A673 (cell line): ENCODE results near the gene ANKRD11. TPM values are rescaled to one million over a fixed set of nuclear protein-coding genes. Genes with fewer than 3 reads are reported as not detected.

Experiments used
- BruUV-seq: library from RNA; stranded (reverse); fragments of 400-500 nt; replicated peaks from 2 replicates; lab custom pipeline; 2021; lab: Mats Ljungman, UMichigan
- CTCF ChIA-PET: fragments of 300-600 bp; sonication (Branson Sonifier 250); formaldehyde crosslinking; loops from one replicate; lab custom pipeline; 2022; ENCODE audit warnings: antibody characterized with exemption; lab: Charles Lee
- POLR2A ChIA-PET: fragments of 300-600 bp; sonication (Branson Sonifier 250); formaldehyde crosslinking; loops from one replicate; lab custom pipeline; 2022; ENCODE audit warnings: antibody characterized with exemption; ENCODE audit not compliant: low non-redundant PET; lab: Charles Lee
- DNase-seq: peaks from one replicate; pipeline ENCODE4 v3.0.0-alpha.2; 2015; ENCODE audit warnings: low spot score
- H3K27ac ChIP-seq: fragments of 200-600 bp; sonication (generic); 2 replicates; pipeline ENCODE4 v1.5.1; 2016; ENCODE audit warnings: mixed run types, low read depth, mild to moderate bottlenecking, mixed read lengths, antibody characterized with exemption, low read length; ENCODE audit not compliant: poor library complexity, severe bottlenecking
- H3K27me3 ChIP-seq: fragments of 200-600 bp; sonication (generic); replicated peaks from 2 replicates; pipeline ENCODE4 v1.6.1; 2017; ENCODE audit warnings: mixed run types, low read depth, mild to moderate bottlenecking, mixed read lengths, antibody characterized with exemption, low read length; ENCODE audit not compliant: insufficient read depth, poor library complexity
- H3K36me3 ChIP-seq: fragments of 200-600 bp; sonication (generic); 2 replicates; pipeline ENCODE4 v1.6.1; 2016; ENCODE audit warnings: mixed run types, mild to moderate bottlenecking, mixed read lengths, antibody characterized with exemption, low read length; ENCODE audit not compliant: insufficient read depth, poor library complexity, severe bottlenecking
- H3K4me1 ChIP-seq: fragments of 200-600 bp; sonication (generic); 2 replicates; pipeline ENCODE4 v1.6.1; 2017; ENCODE audit warnings: mixed run types, mild to moderate bottlenecking, mixed read lengths, antibody characterized with exemption, low read length; ENCODE audit not compliant: insufficient read depth, poor library complexity, severe bottlenecking
- H3K4me3 ChIP-seq: fragments of 200-600 bp; sonication (generic); 2 replicates; pipeline ENCODE4 v1.5.1; 2016; ENCODE audit warnings: low read depth, mixed run types, mild to moderate bottlenecking, mixed read lengths, low read length; ENCODE audit not compliant: poor library complexity, severe bottlenecking
- H3K9me3 ChIP-seq: fragments of 200-600 bp; sonication (generic); 2 replicates; pipeline ENCODE4 v1.6.1; 2016; ENCODE audit warnings: mixed run types, low read depth, mild to moderate bottlenecking, mixed read lengths, antibody characterized with exemption, low read length; ENCODE audit not compliant: poor library complexity, severe bottlenecking
- CTCF ChIP-seq: fragments of 300-800, 200-600 bp; sonication (generic); conservative IDR thresholded peaks from 2 replicates; pipeline ENCODE4 v1.5.1; 2017; ENCODE audit warnings: low read depth, mild to moderate bottlenecking, antibody characterized with exemption, low read length, moderate library complexity, mixed read lengths
- EZH2 ChIP-seq: fragments of 200-600 bp; sonication (generic); IDR thresholded peaks from 2 replicates; pipeline ENCODE4 v1.6.1; 2017; ENCODE audit warnings: borderline replicate concordance, low read depth, mild to moderate bottlenecking, mixed read lengths, antibody characterized with exemption, low read length; ENCODE audit not compliant: poor library complexity, severe bottlenecking
- intact Hi-C: fragments of 100-400 bp; cut with micrococcal nuclease; formaldehyde crosslinking; loops from one replicate; pipeline ENCODE4 v1.10.0; 2022; ENCODE audit not compliant: unreplicated experiment
- total RNA-seq: library from RNA; stranded (reverse); gene quantifications from 2 replicates; pipeline ENCODE4 v1.2.3, GENCODE V29; 2021

ANKRD11 gene
- total RNA-seq, 1 experiment from 2014 or later: 217 TPM

GRCh38 chr16:89450537-89450936 lies 39.8 kb downstream of the ANKRD11 start:
- CTCF ChIA-PET: no interaction called here
- TF ChIP-seq EZH2: no peak
- no peak for TF ChIP-seq CTCF
- POLR2A ChIA-PET: no interaction called here
- Histone ChIP-seq H3K4me1 (peaks cover 33% of the 10 kb centered on the region), H3K36me3 (no peaks in the 10 kb centered on the region), H3K27ac (no peak overlapping the region), H3K9me3 (no peaks in the 10 kb centered on the region), H3K4me3 (no peak overlapping the region), H3K27me3 (no peaks in the 10 kb centered on the region)
- intact Hi-C loops: no loop called here
- no peak for DNase-seq
- no TSS peak for BruUV-seq

- Histone ChIP-seq H3K4me3 (no peak overlapping the region), H3K27me3 (no peaks in the 10 kb centered on the region), H3K27ac (no peak overlapping the region), H3K9me3 (no peaks in the 10 kb centered on the region), H3K4me1 (peaks cover 39% of the 10 kb centered on the region), H3K36me3 (no peaks in the 10 kb centered on the region)
- BruUV-seq: no TSS peak
- intact Hi-C loops: no loop called here
- CTCF ChIA-PET: no interaction called here
- TF ChIP-seq EZH2 (no peak), CTCF (no peak)
- POLR2A ChIA-PET: no interaction called here
- DNase-seq: no peak
Observed at GRCh38 chr16:89449726-89450335, 40.5 kb downstream of the ANKRD11 start.

GRCh38 chr16:89448656-89449055 lies 41.7 kb downstream of the ANKRD11 start:
- no peaks in the 10 kb centered on the region for H3K9me3 ChIP-seq
- TF ChIP-seq CTCF (no peak), EZH2 (no peak)
- POLR2A ChIA-PET: no interaction called here

More at GRCh38 chr16:89448656-89449055, 41.7 kb downstream of the ANKRD11 start:
- Histone ChIP-seq H3K4me1 (peaks cover 43% of the 10 kb centered on the region), H3K27ac (no peak overlapping the region), H3K27me3 (no peaks in the 10 kb centered on the region), H3K36me3 (no peaks in the 10 kb centered on the region), H3K4me3 (no peak overlapping the region)
- intact Hi-C loops: no loop called here
- no TSS peak for BruUV-seq
- CTCF ChIA-PET: no interaction called here
- no peak for DNase-seq
